H9 (cell line): ENCODE measurements around the gene MAD1L1. TPM values are rescaled to one million over a fixed set of nuclear protein-coding genes. Genes with fewer than 3 reads are reported as not detected.

Source experiments
- DNase-seq: peaks from one replicate; pipeline ENCODE4 v3.0.0-alpha.2; 2017
- H2AFZ ChIP-seq: one replicate; pipeline ENCODE4 v1.6.1; 2013; ENCODE audit warnings: mild to moderate bottlenecking, low read length, control low read depth, moderate library complexity
- H2AK5ac ChIP-seq: 2 replicates; pipeline ENCODE4 v1.6.1; 2013; ENCODE audit warnings: low read length, control low read depth, mixed read lengths; ENCODE audit not compliant: insufficient read length
- H2BK120ac ChIP-seq: one replicate; pipeline ENCODE4 v1.6.1; 2013; ENCODE audit warnings: low read depth, mild to moderate bottlenecking, low read length, control low read depth, inconsistent platforms; ENCODE audit not compliant: poor library complexity, severe bottlenecking
- H2BK12ac ChIP-seq: 2 replicates; pipeline ENCODE4 v1.6.1; 2013; ENCODE audit warnings: low read length, control low read depth, mixed read lengths, low read depth; ENCODE audit not compliant: insufficient read length
- H2BK15ac ChIP-seq: 2 replicates; pipeline ENCODE4 v1.6.1; 2013; ENCODE audit warnings: low read depth, low read length, control low read depth
- H2BK20ac ChIP-seq: one replicate; pipeline ENCODE4 v1.6.1; 2013; ENCODE audit warnings: low read depth, mild to moderate bottlenecking, low read length, control low read depth, inconsistent platforms; ENCODE audit not compliant: poor library complexity, severe bottlenecking
- H2BK5ac ChIP-seq: 2 replicates; pipeline ENCODE4 v1.6.1; 2013; ENCODE audit warnings: low read length, control low read depth, mixed read lengths; ENCODE audit not compliant: insufficient read length
- H3K14ac ChIP-seq: 2 replicates; pipeline ENCODE4 v1.6.1; 2013; ENCODE audit warnings: low read length, control low read depth; ENCODE audit not compliant: insufficient read depth
- H3K18ac ChIP-seq: 2 replicates; pipeline ENCODE4 v1.6.1; 2013; ENCODE audit warnings: low read depth, mild to moderate bottlenecking, mixed read lengths, low read length, control low read depth; ENCODE audit not compliant: insufficient read length
- H3K23ac ChIP-seq: 2 replicates; pipeline ENCODE4 v1.6.1; 2013; ENCODE audit warnings: low read length, control low read depth, mixed read lengths, low read depth; ENCODE audit not compliant: insufficient read length
- H3K23me2 ChIP-seq: 2 replicates; pipeline ENCODE4 v1.6.1; 2013; ENCODE audit warnings: low read depth, mild to moderate bottlenecking, mixed read lengths, low read length, control low read depth; ENCODE audit not compliant: insufficient read length, poor library complexity, severe bottlenecking
- H3K27ac ChIP-seq: 2 replicates; pipeline ENCODE4 v1.5.1; 2013; ENCODE audit warnings: low read length, control low read depth, mixed read lengths, low read depth; ENCODE audit not compliant: insufficient read length
- H3K27me3 ChIP-seq: 2 replicates; pipeline ENCODE4 v1.6.1; 2013; ENCODE audit warnings: low read length, control low read depth, inconsistent platforms; ENCODE audit not compliant: insufficient read depth
- H3K4ac ChIP-seq: 2 replicates; pipeline ENCODE4 v1.6.1; 2013; ENCODE audit warnings: low read depth, mild to moderate bottlenecking, control low read depth, inconsistent platforms, low read length, moderate library complexity
- H3K4me1 ChIP-seq: 2 replicates; pipeline ENCODE4 v1.6.1; 2013; ENCODE audit warnings: low read length, control low read depth, inconsistent platforms; ENCODE audit not compliant: insufficient read depth
- H3K4me2 ChIP-seq: 2 replicates; pipeline ENCODE4 v1.6.1; 2013; ENCODE audit warnings: low read length, control low read depth, mixed read lengths; ENCODE audit not compliant: insufficient read length, insufficient read depth
- H3K56ac ChIP-seq: 2 replicates; pipeline ENCODE4 v1.6.1; 2013; ENCODE audit warnings: low read depth, mild to moderate bottlenecking, mixed read lengths, low read length, control low read depth; ENCODE audit not compliant: insufficient read length
- H3K79me1 ChIP-seq: 2 replicates; pipeline ENCODE4 v1.6.1; 2013; ENCODE audit warnings: low read depth, mild to moderate bottlenecking, moderate library complexity, low read length, control low read depth, inconsistent platforms; ENCODE audit not compliant: insufficient read depth, poor library complexity, severe bottlenecking
- H3K79me2 ChIP-seq: 2 replicates; pipeline ENCODE4 v1.6.1; 2013; ENCODE audit warnings: low read length, control low read depth, inconsistent platforms; ENCODE audit not compliant: insufficient read depth
- H3K9ac ChIP-seq: 2 replicates; pipeline ENCODE4 v1.6.1; 2013; ENCODE audit warnings: low read length, control low read depth, mixed read lengths; ENCODE audit not compliant: insufficient read length; ENCODE audit errors: extremely low read depth
- H3K9me3 ChIP-seq: one replicate; pipeline ENCODE4 v1.6.1; 2013; ENCODE audit warnings: low read depth, low read length, inconsistent platforms; ENCODE audit not compliant: control insufficient read depth
- H3T11ph ChIP-seq: one replicate; pipeline ENCODE4 v1.6.1; 2013; ENCODE audit warnings: mild to moderate bottlenecking, low read length, control low read depth, inconsistent platforms
- H4K20me1 ChIP-seq: one replicate; pipeline ENCODE4 v1.6.1; 2013; ENCODE audit not compliant: control insufficient read depth, insufficient read length, insufficient read depth
- H4K5ac ChIP-seq: 2 replicates; pipeline ENCODE4 v1.6.1; 2013; ENCODE audit warnings: low read depth, mild to moderate bottlenecking, mixed read lengths, low read length, control low read depth; ENCODE audit not compliant: insufficient read length
- H4K8ac ChIP-seq: replicated peaks from 2 replicates; pipeline ENCODE4 v1.6.1; 2013; ENCODE audit warnings: low read length, control low read depth, mixed read lengths, low read depth; ENCODE audit not compliant: insufficient read length
- H4K91ac ChIP-seq: 2 replicates; pipeline ENCODE4 v1.6.1; 2013; ENCODE audit warnings: low read depth, mild to moderate bottlenecking, moderate library complexity, mixed read lengths, low read length, control low read depth; ENCODE audit not compliant: insufficient read length
- H3K27ac Mint-ChIP-seq, 3 experiments: 2 replicates in 2 of 3; 3 replicates in 1 of 3; pipeline ENCODE4 v1.8.0; 2020 to 2021; ENCODE audit warnings: mixed read lengths in 3 of 3, mild to moderate bottlenecking in 1 of 3, moderate library complexity in 1 of 3
- H3K27me3 Mint-ChIP-seq: 2 replicates; pipeline ENCODE4 v1.8.0; 2021; ENCODE audit warnings: low read depth, mild to moderate bottlenecking, moderate library complexity, mixed read lengths
- H3K36me3 Mint-ChIP-seq, 3 experiments: 2 replicates in 2 of 3; 3 replicates in 1 of 3; pipeline ENCODE4 v1.8.0; 2020 to 2021; ENCODE audit warnings: low read depth in 3 of 3, mixed read lengths in 3 of 3; ENCODE audit not compliant: insufficient read depth in 1 of 3
- H3K4me1 Mint-ChIP-seq, 2 experiments: 2 replicates each; pipeline ENCODE4 v1.8.0; 2020; ENCODE audit warnings: mixed read lengths in 2 of 2
- H3K4me3 Mint-ChIP-seq, 2 experiments: 2 replicates in 1 of 2; 3 replicates in 1 of 2; pipeline ENCODE4 v1.8.0; 2020 to 2021; ENCODE audit warnings: mild to moderate bottlenecking in 2 of 2, mixed read lengths in 2 of 2, moderate library complexity in 1 of 2
- H3K9me3 Mint-ChIP-seq, 2 experiments: 2 replicates in 1 of 2; 3 replicates in 1 of 2; pipeline ENCODE4 v1.8.0; 2020; ENCODE audit warnings: mild to moderate bottlenecking in 2 of 2, mixed read lengths in 2 of 2, moderate library complexity in 1 of 2
- WGBS: extraction: QIAGEN DNeasy Blood & Tissue Kit; methylation state at CpG from one replicate; pipeline ENCODE4 v1.1.7; 2013; ENCODE audit warnings: missing lambda C conversion rate, low lambda C conversion rate, mixed read lengths; ENCODE audit not compliant: insufficient read length; ENCODE audit errors: extremely low coverage; 5-methylcytosine and 5-hydroxymethylcytosine counted together
- total RNA-seq: library from RNA; stranded (reverse); gene quantifications from 2 replicates; pipeline ENCODE4 v1.2.1, GENCODE V29; 2021
- TF ChIP-seq, protein P1 (sequence below): fragments of 200-600 bp; sonication (generic); conservative IDR thresholded peaks from 3 replicates; pipeline ENCODE4 v1.8.0; 2021; ENCODE audit warnings: antibody characterized with exemption, mild to moderate bottlenecking

The MAD1L1 gene
- total RNA-seq, 1 experiment from 2014 or later = 39.0 TPM

GRCh38 chr7:1863091-1863900 lies 369.4 kb downstream of the MAD1L1 start:
- WGBS = no CpG with 5 or more reads among the region's 40 CpGs
- no peak overlapping the region for H2BK120ac ChIP-seq
- H3K4me1 Mint-ChIP-seq = peaks cover 11 to 12% of the 10 kb centered on the region in 2 experiments
- H2BK5ac ChIP-seq = no peak overlapping the region
- no peak overlapping the region for H4K5ac ChIP-seq
- no peak overlapping the region for H2BK20ac ChIP-seq
- H3K27ac Mint-ChIP-seq = no peak overlapping the region
- H4K20me1 ChIP-seq = no peaks in the 10 kb centered on the region
- no peak overlapping the region for H3K56ac ChIP-seq
- H4K8ac ChIP-seq = no peak overlapping the region
- no peaks in the 10 kb centered on the region for H3K9me3 ChIP-seq
- H3K4me1 ChIP-seq = no peaks in the 10 kb centered on the region
- no peak overlapping the region for H3K23ac ChIP-seq
- no peak overlapping the region; the same call in 1 of the 2 replicates for H3K14ac ChIP-seq
- no peak overlapping the region for H3T11ph ChIP-seq
- no peaks in the 10 kb centered on the region for H3K27me3 ChIP-seq
- no peak for DNase-seq
- no peak overlapping the region for H2BK12ac ChIP-seq
- H3K36me3 Mint-ChIP-seq = no peaks in the 10 kb centered on the region
- H3K23me2 ChIP-seq = no peaks in the 10 kb centered on the region
- H4K91ac ChIP-seq = no peak overlapping the region
- H3K18ac ChIP-seq = no peak overlapping the region
- TF ChIP-seq, protein P1, sequence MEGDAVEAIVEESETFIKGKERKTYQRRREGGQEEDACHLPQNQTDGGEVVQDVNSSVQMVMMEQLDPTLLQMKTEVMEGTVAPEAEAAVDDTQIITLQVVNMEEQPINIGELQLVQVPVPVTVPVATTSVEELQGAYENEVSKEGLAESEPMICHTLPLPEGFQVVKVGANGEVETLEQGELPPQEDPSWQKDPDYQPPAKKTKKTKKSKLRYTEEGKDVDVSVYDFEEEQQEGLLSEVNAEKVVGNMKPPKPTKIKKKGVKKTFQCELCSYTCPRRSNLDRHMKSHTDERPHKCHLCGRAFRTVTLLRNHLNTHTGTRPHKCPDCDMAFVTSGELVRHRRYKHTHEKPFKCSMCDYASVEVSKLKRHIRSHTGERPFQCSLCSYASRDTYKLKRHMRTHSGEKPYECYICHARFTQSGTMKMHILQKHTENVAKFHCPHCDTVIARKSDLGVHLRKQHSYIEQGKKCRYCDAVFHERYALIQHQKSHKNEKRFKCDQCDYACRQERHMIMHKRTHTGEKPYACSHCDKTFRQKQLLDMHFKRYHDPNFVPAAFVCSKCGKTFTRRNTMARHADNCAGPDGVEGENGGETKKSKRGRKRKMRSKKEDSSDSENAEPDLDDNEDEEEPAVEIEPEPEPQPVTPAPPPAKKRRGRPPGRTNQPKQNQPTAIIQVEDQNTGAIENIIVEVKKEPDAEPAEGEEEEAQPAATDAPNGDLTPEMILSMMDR = no peak
- no peaks in the 10 kb centered on the region for H3K79me2 ChIP-seq
- no peak overlapping the region for H3K4ac ChIP-seq
- no peaks in the 10 kb centered on the region for H3K79me1 ChIP-seq
- no peak overlapping the region for H3K27ac ChIP-seq
- no peak overlapping the region for H2AK5ac ChIP-seq
- H3K9ac ChIP-seq = no peak overlapping the region
- no peak overlapping the region for H2BK15ac ChIP-seq
- no peak overlapping the region; a peak in 1 of 5 replicates for H3K4me3 Mint-ChIP-seq
- no peaks in the 10 kb centered on the region for H3K9me3 Mint-ChIP-seq
- H3K27me3 Mint-ChIP-seq = no peaks in the 10 kb centered on the region
- no peak overlapping the region for H3K4me2 ChIP-seq
- H2AFZ ChIP-seq = no peak overlapping the region
